Subcutaneous abdominal adipose tissue (tissue), 5 donors: Measurements from ENCODE around the gene SRMS.

Experiments used
- H3K27ac ChIP-seq: one replicate; pipeline ENCODE4 v1.7.0; 2013; ENCODE audit warnings: low read depth, mild to moderate bottlenecking, inconsistent platforms, low read length, moderate library complexity
- H3K27me3 ChIP-seq, 5 donors: one replicate each; pipeline ENCODE4 v1.7.0; 2013; ENCODE audit warnings: low read length in 5 of 5, inconsistent platforms in 1 of 5; ENCODE audit not compliant: control insufficient read depth in 5 of 5, insufficient read depth in 4 of 5
- H3K36me3 ChIP-seq, 5 donors: one replicate each; pipeline ENCODE4 v1.7.0; 2013; ENCODE audit warnings: low read length in 5 of 5; ENCODE audit not compliant: control insufficient read depth in 5 of 5, insufficient read depth in 5 of 5
- H3K4me1 ChIP-seq, 5 donors: one replicate each; pipeline ENCODE4 v1.7.0; 2013; ENCODE audit warnings: low read length in 5 of 5, mild to moderate bottlenecking in 3 of 5, moderate library complexity in 1 of 5; ENCODE audit not compliant: control insufficient read depth in 5 of 5, insufficient read depth in 5 of 5
- H3K4me3 ChIP-seq, 5 donors: one replicate each; pipeline ENCODE4 v1.7.0; 2013; ENCODE audit warnings: low read length in 5 of 5, low read depth in 1 of 5
- H3K9ac ChIP-seq, 5 donors: one replicate each; pipeline ENCODE4 v1.7.0; 2013; ENCODE audit warnings: low read length in 5 of 5, mild to moderate bottlenecking in 4 of 5, moderate library complexity in 3 of 5
- H3K9me3 ChIP-seq, 5 donors: one replicate each; pipeline ENCODE4 v1.7.0; 2013; ENCODE audit warnings: low read length in 5 of 5; ENCODE audit not compliant: control insufficient read depth in 5 of 5
- donor health status: healthy.
- donor health status: healthy.
- donor health status: healthy.
- donor health status: healthy.
- donor health status: healthy.

Gene SRMS

DNA sequence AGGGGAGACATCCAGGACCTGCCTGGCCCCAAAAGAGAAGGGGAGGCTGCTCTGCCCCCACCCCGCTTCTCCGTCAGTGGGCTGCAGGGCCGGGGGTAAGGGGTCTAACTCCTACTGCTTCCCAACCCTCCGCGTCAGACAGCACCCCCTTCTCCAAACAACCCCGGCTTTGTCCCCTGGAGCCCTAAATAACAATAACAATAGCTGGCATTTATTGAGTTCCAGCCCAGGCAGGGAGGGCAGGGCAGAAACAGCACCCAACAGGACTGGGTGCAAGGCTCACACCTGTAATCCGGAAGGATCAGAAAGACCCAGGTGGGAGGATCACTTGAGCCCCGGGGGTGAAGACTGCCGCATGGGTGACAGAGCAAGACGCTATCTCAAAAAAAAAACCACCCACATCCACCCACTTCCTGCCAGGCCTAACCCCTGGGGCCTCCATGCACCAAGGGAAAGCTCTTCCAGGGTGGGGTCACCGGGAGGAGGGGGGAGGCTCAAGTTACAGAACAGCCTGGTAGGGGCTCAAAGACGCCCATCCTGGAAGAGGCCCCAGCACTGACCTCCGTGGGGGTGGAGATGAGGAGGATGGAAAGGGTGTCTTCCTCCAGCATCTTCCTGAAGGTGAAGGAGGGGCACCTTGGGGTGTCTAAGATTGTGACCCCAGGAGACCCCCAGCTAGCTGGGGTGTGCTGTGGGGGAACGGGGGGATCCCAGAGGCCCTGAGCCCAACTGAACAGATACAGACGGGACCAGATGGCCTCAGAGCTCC lies 5.1 kb upstream of the SRMS start:
- no peak overlapping the region for H3K27ac ChIP-seq
- no peak overlapping the region for H3K9ac ChIP-seq
- H3K4me1 ChIP-seq = peaks cover 0 to 13% (median 4%) of the 10 kb centered on the region in 5 donors
- H3K4me3 ChIP-seq = no peak overlapping the region
- no peaks in the 10 kb centered on the region for H3K9me3 ChIP-seq
- peaks cover 17 to 52% (median 34%) of the 10 kb centered on the region in 5 donors for H3K27me3 ChIP-seq
- no peaks in the 10 kb centered on the region for H3K36me3 ChIP-seq

DNA sequence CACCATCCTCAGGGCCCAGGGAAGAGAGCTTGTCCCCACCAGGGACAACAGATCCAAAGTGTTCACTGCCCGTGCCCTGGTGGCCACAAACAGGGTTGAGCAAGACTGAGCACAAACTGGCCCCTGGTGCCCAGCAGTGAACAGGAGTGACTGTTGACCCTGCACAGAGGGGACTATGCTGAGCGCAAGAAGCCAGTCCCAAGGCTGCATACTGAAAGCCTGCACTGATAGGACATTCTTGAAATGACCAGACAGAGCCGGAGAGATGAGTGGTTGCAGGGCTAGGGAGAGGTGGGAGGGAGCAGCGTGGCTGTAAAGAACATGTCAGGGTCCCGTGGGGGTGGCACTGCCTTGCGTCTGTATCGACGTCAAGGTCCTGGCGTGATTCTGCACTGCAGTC lies 3.5 kb upstream of the SRMS start:
- Histone ChIP-seq H3K36me3 (no peaks in the 10 kb centered on the region), H3K4me1 (peaks cover 0 to 13% (median 4%) of the 10 kb centered on the region in 5 donors), H3K27ac (no peak overlapping the region), H3K27me3 (peaks cover 27 to 60% (median 37%) of the 10 kb centered on the region in 5 donors), H3K4me3 (no peak overlapping the region), H3K9me3 (no peaks in the 10 kb centered on the region), H3K9ac (no peak overlapping the region)

- Histone ChIP-seq H3K4me1 (peaks cover 0 to 13% (median 4%) of the 10 kb centered on the region in 5 donors), H3K9ac (no peak overlapping the region), H3K4me3 (no peak overlapping the region), H3K27ac (no peak overlapping the region), H3K36me3 (no peaks in the 10 kb centered on the region), H3K9me3 (no peaks in the 10 kb centered on the region), H3K27me3 (peaks cover 37 to 66% (median 46%) of the 10 kb centered on the region in 5 donors)
Measured at GRCh38 chr20:63549679-63550282, 2.2 kb upstream of the SRMS start.

GRCh38 chr20:63549019-63549418 lies 1.5 kb upstream of the SRMS start:
- H3K4me3 ChIP-seq = no peak overlapping the region
- H3K9ac ChIP-seq = no peak overlapping the region
- H3K4me1 ChIP-seq = peaks cover 0 to 10% (median 4%) of the 10 kb centered on the region in 5 donors
- H3K27ac ChIP-seq = no peak overlapping the region
- H3K27me3 ChIP-seq = peaks cover 30 to 66% (median 49%) of the 10 kb centered on the region in 5 donors
- H3K9me3 ChIP-seq = no peaks in the 10 kb centered on the region
- no peaks in the 10 kb centered on the region for H3K36me3 ChIP-seq

GRCh38 chr20:63548542-63548941 lies 993 bp upstream of the SRMS start:
- no peaks in the 10 kb centered on the region for H3K9me3 ChIP-seq
- no peak overlapping the region for H3K4me3 ChIP-seq
- H3K9ac ChIP-seq = no peak overlapping the region
- H3K4me1 ChIP-seq = peaks cover 0 to 8% (median 1%) of the 10 kb centered on the region in 5 donors
- no peaks in the 10 kb centered on the region for H3K36me3 ChIP-seq
- no peak overlapping the region for H3K27ac ChIP-seq
- H3K27me3 ChIP-seq = peaks cover 30 to 66% (median 49%) of the 10 kb centered on the region in 5 donors

- H3K4me3 ChIP-seq = no peak overlapping the region
- no peak overlapping the region for H3K27ac ChIP-seq
- H3K27me3 ChIP-seq = peaks cover 27 to 59% (median 43%) of the 10 kb centered on the region in 5 donors
- H3K9ac ChIP-seq = no peak overlapping the region
- no peaks in the 10 kb centered on the region for H3K9me3 ChIP-seq
- H3K4me1 ChIP-seq = no peaks in the 10 kb centered on the region
- H3K36me3 ChIP-seq = no peaks in the 10 kb centered on the region
Measured at GRCh38 chr20:63546956-63547724, 409 bp downstream of the SRMS start.

DNA sequence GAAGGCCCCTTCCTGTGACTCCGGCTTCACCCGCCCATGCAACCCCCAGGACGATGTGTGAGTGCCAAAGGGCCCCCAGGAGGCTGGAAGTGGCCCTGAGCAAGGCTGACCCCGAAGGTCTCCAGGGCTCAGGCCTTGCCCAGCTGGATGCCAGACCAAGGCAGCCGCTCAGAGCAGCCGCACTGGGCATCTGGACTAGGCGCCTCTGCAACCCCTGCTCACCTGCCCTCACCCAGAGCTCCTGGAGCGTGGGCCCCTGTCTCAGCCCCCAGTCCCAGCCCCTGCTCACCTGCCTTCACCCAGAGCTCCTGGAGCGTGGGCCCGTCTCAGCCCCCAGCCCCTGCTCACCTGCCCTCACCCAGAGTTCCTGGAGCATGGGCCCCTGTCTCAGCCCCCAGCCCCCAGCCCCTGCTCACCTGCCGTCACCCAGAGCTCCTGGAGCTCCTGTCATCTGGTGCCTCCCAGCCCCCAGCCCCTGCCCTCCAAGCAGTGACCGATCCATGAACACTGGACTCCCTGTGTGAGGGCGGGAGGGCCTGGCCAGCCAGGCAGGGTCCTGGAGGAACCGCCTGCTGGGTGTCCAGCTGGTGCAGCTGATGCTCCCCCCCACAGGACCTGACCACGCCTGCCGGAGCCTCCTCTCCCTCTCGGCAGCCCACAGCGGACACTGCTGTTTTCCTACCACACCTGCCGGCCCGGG lies 1.1 kb downstream of the SRMS start:
- Histone ChIP-seq H3K4me1 (no peaks in the 10 kb centered on the region), H3K4me3 (no peak overlapping the region), H3K27me3 (peaks cover 27 to 59% (median 43%) of the 10 kb centered on the region in 5 donors), H3K36me3 (no peaks in the 10 kb centered on the region), H3K27ac (no peak overlapping the region), H3K9ac (no peak overlapping the region), H3K9me3 (no peaks in the 10 kb centered on the region)

- no peaks in the 10 kb centered on the region for H3K4me1 ChIP-seq
- no peak overlapping the region for H3K9ac ChIP-seq
Measured at GRCh38 chr20:63545814-63546213, 1.7 kb downstream of the SRMS start.

DNA sequence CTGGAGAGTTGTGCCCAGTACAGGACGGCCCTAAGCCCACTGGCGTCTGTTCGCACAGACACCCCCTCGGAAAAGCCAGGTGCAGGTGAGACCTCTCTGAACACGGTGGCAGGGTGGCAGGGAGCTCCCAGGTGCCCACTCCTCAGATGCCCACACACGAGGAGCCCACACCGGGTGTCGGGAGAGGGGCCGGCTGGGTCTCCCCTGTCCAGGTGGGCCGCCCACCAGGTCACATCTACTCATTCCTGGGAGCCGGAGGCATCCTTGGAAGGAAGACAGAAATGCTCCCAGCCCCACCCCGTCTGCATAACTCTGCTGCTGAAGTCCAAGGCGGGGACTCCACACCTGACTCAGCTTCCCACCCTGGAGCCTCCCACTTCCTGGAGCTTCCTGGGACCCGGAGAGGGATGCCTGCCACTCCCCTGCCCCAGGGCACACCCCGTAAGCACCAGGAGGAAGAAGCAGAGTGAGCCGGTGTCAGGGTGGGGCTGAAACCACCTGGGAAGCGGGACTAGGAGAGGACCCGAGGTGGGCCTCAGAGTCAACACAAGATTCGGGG lies 2.5 kb downstream of the SRMS start:
- Histone ChIP-seq H3K36me3 (no peaks in the 10 kb centered on the region), H3K27ac (no peak overlapping the region), H3K9ac (no peak overlapping the region), H3K4me1 (no peaks in the 10 kb centered on the region), H3K4me3 (no peak overlapping the region), H3K9me3 (no peaks in the 10 kb centered on the region), H3K27me3 (peaks cover 20 to 49% (median 36%) of the 10 kb centered on the region in 5 donors)

More at GRCh38 chr20:63545814-63546213, 1.7 kb downstream of the SRMS start:
- peaks cover 22 to 53% (median 40%) of the 10 kb centered on the region in 5 donors for H3K27me3 ChIP-seq
- H3K27ac ChIP-seq = no peak overlapping the region
- H3K36me3 ChIP-seq = no peaks in the 10 kb centered on the region
- no peak overlapping the region for H3K4me3 ChIP-seq
- no peaks in the 10 kb centered on the region for H3K9me3 ChIP-seq
